ENCODE measurements around the gene NR3C2. TPM values are rescaled to one million over a fixed set of nuclear protein-coding genes. Genes with fewer than 3 reads are reported as not detected.

NR3C2 gene
- total RNA-seq, 1 donor from 2014 or later, result 16.7 TPM

- Histone ChIP-seq H3K9ac (ENCODE audit: low read depth in 1 of 3, low read length in 3 of 3) (no peak overlapping the region), H3K9me3 (ENCODE audit: control insufficient read depth in 3 of 3, low read length in 3 of 3) (no peaks in the 10 kb centered on the region), H3K36me3 (ENCODE audit: control insufficient read depth in 3 of 3, insufficient read depth in 3 of 3, low read length in 3 of 3) (peaks cover 2 to 11% (median 4%) of the 10 kb centered on the region in 3 donors), H3K4me1 (ENCODE audit: control insufficient read depth in 3 of 3, insufficient read depth in 3 of 3, low read length in 3 of 3) (peaks cover 40 to 56% (median 56%) of the 10 kb centered on the region in 3 donors), H3K27me3 (ENCODE audit: control insufficient read depth in 3 of 3, insufficient read depth in 3 of 3, low read length in 3 of 3) (no peaks in the 10 kb centered on the region), H3K27ac (ENCODE audit: low read depth, low read length) (no peak overlapping the region), H3K4me3 (ENCODE audit: low read length in 3 of 3) (no peak overlapping the region)
These were observed 377.1 kb downstream of the NR3C2 start for GRCh38 chr4:148065075-148065474.

GRCh38 chr4:148064451-148064850 lies 377.8 kb downstream of the NR3C2 start:
- H3K27me3 ChIP-seq (ENCODE audit: control insufficient read depth in 3 of 3, insufficient read depth in 3 of 3, low read length in 3 of 3), result no peaks in the 10 kb centered on the region
- peaks cover 2 to 11% (median 4%) of the 10 kb centered on the region in 3 donors for H3K36me3 ChIP-seq (ENCODE audit: control insufficient read depth in 3 of 3, insufficient read depth in 3 of 3, low read length in 3 of 3)
- H3K4me3 ChIP-seq (ENCODE audit: low read length in 3 of 3), result no peak overlapping the region
- no peak overlapping the region for H3K9ac ChIP-seq (ENCODE audit: low read depth in 1 of 3, low read length in 3 of 3)
- no peaks in the 10 kb centered on the region for H3K9me3 ChIP-seq (ENCODE audit: control insufficient read depth in 3 of 3, low read length in 3 of 3)
- no peak overlapping the region for H3K27ac ChIP-seq (ENCODE audit: low read depth, low read length)
- peaks cover 39 to 54% (median 52%) of the 10 kb centered on the region in 3 donors for H3K4me1 ChIP-seq (ENCODE audit: control insufficient read depth in 3 of 3, insufficient read depth in 3 of 3, low read length in 3 of 3)

- peak overlapping the region in 1 of 3 donors; percentile 57 for H3K9ac ChIP-seq (ENCODE audit: low read depth in 1 of 3, low read length in 3 of 3)
- no peak overlapping the region for H3K27ac ChIP-seq (ENCODE audit: low read depth, low read length)
- H3K4me3 ChIP-seq (ENCODE audit: low read length in 3 of 3), result peak overlapping the region in 1 of 3 donors; percentile 45
- no peaks in the 10 kb centered on the region for H3K27me3 ChIP-seq (ENCODE audit: control insufficient read depth in 3 of 3, insufficient read depth in 3 of 3, low read length in 3 of 3)
- peaks cover 2 to 11% (median 4%) of the 10 kb centered on the region in 3 donors for H3K36me3 ChIP-seq (ENCODE audit: control insufficient read depth in 3 of 3, insufficient read depth in 3 of 3, low read length in 3 of 3)
- H3K4me1 ChIP-seq (ENCODE audit: control insufficient read depth in 3 of 3, insufficient read depth in 3 of 3, low read length in 3 of 3), result peaks cover 47 to 52% (median 51%) of the 10 kb centered on the region in 3 donors
- H3K9me3 ChIP-seq (ENCODE audit: control insufficient read depth in 3 of 3, low read length in 3 of 3), result no peaks in the 10 kb centered on the region
These were observed 379.8 kb downstream of the NR3C2 start for GRCh38 chr4:148062301-148062950.

- no peaks in the 10 kb centered on the region for H3K9me3 ChIP-seq (ENCODE audit: control insufficient read depth in 3 of 3, low read length in 3 of 3)
- H3K4me1 ChIP-seq (ENCODE audit: control insufficient read depth in 3 of 3, insufficient read depth in 3 of 3, low read length in 3 of 3), result peaks cover 47 to 52% (median 51%) of the 10 kb centered on the region in 3 donors
- H3K4me3 ChIP-seq (ENCODE audit: low read length in 3 of 3), result peak overlapping the region in 1 of 3 donors; percentile 45
- no peak overlapping the region for H3K27ac ChIP-seq (ENCODE audit: low read depth, low read length)
- H3K9ac ChIP-seq (ENCODE audit: low read depth in 1 of 3, low read length in 3 of 3), result peak overlapping the region in 1 of 3 donors; percentile 57
- peaks cover 2 to 11% (median 4%) of the 10 kb centered on the region in 3 donors for H3K36me3 ChIP-seq (ENCODE audit: control insufficient read depth in 3 of 3, insufficient read depth in 3 of 3, low read length in 3 of 3)
- no peaks in the 10 kb centered on the region for H3K27me3 ChIP-seq (ENCODE audit: control insufficient read depth in 3 of 3, insufficient read depth in 3 of 3, low read length in 3 of 3)
These were observed 380.4 kb downstream of the NR3C2 start for GRCh38 chr4:148061795-148062194.

GRCh38 chr4:148061141-148061481 lies 381.1 kb downstream of the NR3C2 start:
- H3K27me3 ChIP-seq (ENCODE audit: control insufficient read depth in 3 of 3, insufficient read depth in 3 of 3, low read length in 3 of 3), result no peaks in the 10 kb centered on the region
- H3K36me3 ChIP-seq (ENCODE audit: control insufficient read depth in 3 of 3, insufficient read depth in 3 of 3, low read length in 3 of 3), result peaks cover 2 to 11% (median 4%) of the 10 kb centered on the region in 3 donors
- H3K27ac ChIP-seq (ENCODE audit: low read depth, low read length), result no peak overlapping the region
- H3K9me3 ChIP-seq (ENCODE audit: control insufficient read depth in 3 of 3, low read length in 3 of 3), result no peaks in the 10 kb centered on the region
- H3K4me3 ChIP-seq (ENCODE audit: low read length in 3 of 3), result no peak overlapping the region
- H3K9ac ChIP-seq (ENCODE audit: low read depth in 1 of 3, low read length in 3 of 3), result no peak overlapping the region
- H3K4me1 ChIP-seq (ENCODE audit: control insufficient read depth in 3 of 3, insufficient read depth in 3 of 3, low read length in 3 of 3), result peaks cover 46 to 50% (median 49%) of the 10 kb centered on the region in 3 donors

GRCh38 chr4:148060264-148061140 lies 381.7 kb downstream of the NR3C2 start:
- Histone ChIP-seq H3K4me3 (ENCODE audit: low read length in 3 of 3) (no peak overlapping the region), H3K27ac (ENCODE audit: low read depth, low read length) (no peak overlapping the region), H3K9me3 (ENCODE audit: control insufficient read depth in 3 of 3, low read length in 3 of 3) (no peaks in the 10 kb centered on the region), H3K4me1 (ENCODE audit: control insufficient read depth in 3 of 3, insufficient read depth in 3 of 3, low read length in 3 of 3) (peaks cover 46 to 51% (median 50%) of the 10 kb centered on the region in 3 donors), H3K9ac (ENCODE audit: low read depth in 1 of 3, low read length in 3 of 3) (peak overlapping the region in 1 of 3 donors; percentile 11), H3K36me3 (ENCODE audit: control insufficient read depth in 3 of 3, insufficient read depth in 3 of 3, low read length in 3 of 3) (peaks cover 2 to 11% (median 4%) of the 10 kb centered on the region in 3 donors), H3K27me3 (ENCODE audit: control insufficient read depth in 3 of 3, insufficient read depth in 3 of 3, low read length in 3 of 3) (no peaks in the 10 kb centered on the region)

GRCh38 chr4:148059617-148060180 lies 382.5 kb downstream of the NR3C2 start:
- Histone ChIP-seq H3K4me1 (ENCODE audit: control insufficient read depth in 3 of 3, insufficient read depth in 3 of 3, low read length in 3 of 3) (peaks cover 51 to 58% (median 55%) of the 10 kb centered on the region in 3 donors), H3K27ac (ENCODE audit: low read depth, low read length) (peak overlapping the region; percentile 61), H3K4me3 (ENCODE audit: low read length in 3 of 3) (no peak overlapping the region), H3K9ac (ENCODE audit: low read depth in 1 of 3, low read length in 3 of 3) (no peak overlapping the region), H3K36me3 (ENCODE audit: control insufficient read depth in 3 of 3, insufficient read depth in 3 of 3, low read length in 3 of 3) (peaks cover 2 to 11% (median 4%) of the 10 kb centered on the region in 3 donors), H3K9me3 (ENCODE audit: control insufficient read depth in 3 of 3, low read length in 3 of 3) (no peaks in the 10 kb centered on the region), H3K27me3 (ENCODE audit: control insufficient read depth in 3 of 3, insufficient read depth in 3 of 3, low read length in 3 of 3) (no peaks in the 10 kb centered on the region)

- H3K9me3 ChIP-seq (ENCODE audit: control insufficient read depth in 3 of 3, low read length in 3 of 3), result no peaks in the 10 kb centered on the region
- peaks cover 65 to 73% (median 69%) of the 10 kb centered on the region in 3 donors for H3K4me1 ChIP-seq (ENCODE audit: control insufficient read depth in 3 of 3, insufficient read depth in 3 of 3, low read length in 3 of 3)
- H3K4me3 ChIP-seq (ENCODE audit: low read length in 3 of 3), result no peak overlapping the region
- H3K36me3 ChIP-seq (ENCODE audit: control insufficient read depth in 3 of 3, insufficient read depth in 3 of 3, low read length in 3 of 3), result peaks cover 0 to 2% (median under 1%) of the 10 kb centered on the region in 3 donors
- H3K27ac ChIP-seq (ENCODE audit: low read depth, low read length), result peak overlapping the region; percentile 61
- no peaks in the 10 kb centered on the region for H3K27me3 ChIP-seq (ENCODE audit: control insufficient read depth in 3 of 3, insufficient read depth in 3 of 3, low read length in 3 of 3)
- peak overlapping the region in 2 of 3 donors; percentile 35 to 70 for H3K9ac ChIP-seq (ENCODE audit: low read depth in 1 of 3, low read length in 3 of 3)
These were observed 384.0 kb downstream of the NR3C2 start for GRCh38 chr4:148057984-148058859.

- Histone ChIP-seq H3K4me3 (ENCODE audit: low read length in 3 of 3) (no peak overlapping the region), H3K4me1 (ENCODE audit: control insufficient read depth in 3 of 3, insufficient read depth in 3 of 3, low read length in 3 of 3) (peaks cover 72 to 80% (median 72%) of the 10 kb centered on the region in 3 donors), H3K9ac (ENCODE audit: low read depth in 1 of 3, low read length in 3 of 3) (peak overlapping the region in 1 of 3 donors; percentile 70)
These were observed 384.7 kb downstream of the NR3C2 start for GRCh38 chr4:148057516-148057915.

More at GRCh38 chr4:148057516-148057915, 384.7 kb downstream of the NR3C2 start:
- H3K9me3 ChIP-seq (ENCODE audit: control insufficient read depth in 3 of 3, low read length in 3 of 3), result no peaks in the 10 kb centered on the region
- H3K36me3 ChIP-seq (ENCODE audit: control insufficient read depth in 3 of 3, insufficient read depth in 3 of 3, low read length in 3 of 3), result no peaks in the 10 kb centered on the region
- H3K27ac ChIP-seq (ENCODE audit: low read depth, low read length), result peak overlapping the region; percentile 61
- no peaks in the 10 kb centered on the region for H3K27me3 ChIP-seq (ENCODE audit: control insufficient read depth in 3 of 3, insufficient read depth in 3 of 3, low read length in 3 of 3)

Data from skeletal muscle tissue (tissue), 4 donors.